Adrenal gland (tissue), 12 donors: ENCODE measurements around the gene MBOAT1. TPM values are rescaled to one million over a fixed set of nuclear protein-coding genes. Genes with fewer than 3 reads are reported as not detected.

ENCODE experiments used
- DNase-seq, 7 donors: peaks; one replicate each; pipeline ENCODE4 v3.0.0-alpha.2; 2019 to 2020
- H3K27ac ChIP-seq, 5 donors: fragments of 200-600 bp; sonication (generic) in 4 of 5; 1 replicate in 3 of 5; 2 replicates in 2 of 5; pipeline versions ENCODE4 v1.5.1 to v1.8.0; 2016 to 2020; ENCODE audit warnings: mild to moderate bottlenecking in 1 of 5
- H3K27me3 ChIP-seq: fragments of 200-600 bp; 2 replicates; pipeline ENCODE4 v1.8.0; 2021
- H3K36me3 ChIP-seq, 2 donors: fragments of 200-600 bp; replicated peaks in 1 of 2; 1 replicate in 1 of 2; 2 replicates in 1 of 2; pipeline versions ENCODE4 v1.5.1 to v1.8.0; 2018 to 2022
- H3K4me1 ChIP-seq, 2 donors: fragments of 200-600 bp; replicated peaks in 1 of 2; 1 replicate in 1 of 2; 2 replicates in 1 of 2; pipeline versions ENCODE4 v1.5.1 to v1.8.0; 2018 to 2021
- H3K4me3 ChIP-seq, 4 donors: fragments of 200-600 bp; sonication (generic) in 3 of 4; one replicate each; pipeline ENCODE4 v1.5.1; 2016 to 2018
- H3K9me3 ChIP-seq, 3 donors: fragments of 200-600 bp; sonication (generic) in 1 of 3; replicated peaks in 1 of 3; 1 replicate in 2 of 3; 2 replicates in 1 of 3; pipeline versions ENCODE4 v1.5.1 to v1.8.0; 2016 to 2021
- POLR2A ChIP-seq, 2 donors: fragments of 450-650 bp; IDR thresholded peaks; one replicate each; pipeline ENCODE4 v1.6.1; 2017; ENCODE audit warnings: antibody characterized with exemption in 2 of 2, mild to moderate bottlenecking in 2 of 2, moderate library complexity in 1 of 2
- WGBS, 4 donors: extraction: QIAGEN DNeasy Blood & Tissue Kit in 2 of 4; methylation state at CpG; one replicate each; pipeline versions ENCODE4 v1.1.5 to v1.1.7; 2013 to 2017; 5-methylcytosine and 5-hydroxymethylcytosine counted together
- intact Hi-C, 2 donors: fragments of 100-400 bp; cut with DNase I; formaldehyde crosslinking; loops; one replicate each; pipeline versions ENCODE4 v1.14.1 to v1.15.0; 2022 to 2023
- polyA plus RNA-seq, 3 donors: library from polyadenylated mRNA; stranded (reverse); fragments of 200-250 nt in 2 of 3; fragments of 350-450 nt in 1 of 3; fragmentation: Illumina TruSeq in 1 of 3; extraction: RNeasy Lipid Tissue Mini Kit (QIAGEN cat#74804) in 1 of 3; gene quantifications; one replicate each; pipeline ENCODE4 v1.2.3, GENCODE V29; 2013 to 2014
- total RNA-seq, 9 donors: library from RNA; depleted of rRNA in 4 of 9; stranded (reverse); fragments of >200 nt in 4 of 9; fragments of 120-200 nt in 1 of 9; fragmentation: NEBNext Ultra II Directional in 1 of 9; extraction: Animal tissue kit (Norgen Biotek cat#: 25700) in 1 of 9; gene quantifications; one replicate each; pipeline versions ENCODE4 v1.1.0 to v1.2.4, GENCODE V29; 2013 to 2023
- TF ChIP-seq, protein P1 (sequence below), 6 experiments: fragments of 450-650 bp in 4 of 6; fragments of 200-600 bp in 2 of 6; sonication (generic) in 1 of 6; IDR thresholded peaks; 1 replicate in 5 of 6; 2 replicates in 1 of 6; pipeline versions ENCODE4 v1.5.1 to v1.8.0; 2016 to 2021; ENCODE audit warnings: antibody characterized with exemption in 6 of 6, mild to moderate bottlenecking in 2 of 6, moderate library complexity in 1 of 6
- donor health status: healthy with polysubstance abuse.
- donor health status: Bipolar disorder and iron deficiency.
- donor health status: DM: yes; HTN: yes; CAD: no.
- donor health status: DM: no; HTN: no; CAD: no.
- donor health status: DM: no; HTN: no; CAD: no.
- donor health status: DM: yes; HTN: yes; CAD: no.

MBOAT1 gene
- total and polyA plus RNA-seq, 12 donors, result 1.5 to 18.9 (median 7.4) TPM

DNA sequence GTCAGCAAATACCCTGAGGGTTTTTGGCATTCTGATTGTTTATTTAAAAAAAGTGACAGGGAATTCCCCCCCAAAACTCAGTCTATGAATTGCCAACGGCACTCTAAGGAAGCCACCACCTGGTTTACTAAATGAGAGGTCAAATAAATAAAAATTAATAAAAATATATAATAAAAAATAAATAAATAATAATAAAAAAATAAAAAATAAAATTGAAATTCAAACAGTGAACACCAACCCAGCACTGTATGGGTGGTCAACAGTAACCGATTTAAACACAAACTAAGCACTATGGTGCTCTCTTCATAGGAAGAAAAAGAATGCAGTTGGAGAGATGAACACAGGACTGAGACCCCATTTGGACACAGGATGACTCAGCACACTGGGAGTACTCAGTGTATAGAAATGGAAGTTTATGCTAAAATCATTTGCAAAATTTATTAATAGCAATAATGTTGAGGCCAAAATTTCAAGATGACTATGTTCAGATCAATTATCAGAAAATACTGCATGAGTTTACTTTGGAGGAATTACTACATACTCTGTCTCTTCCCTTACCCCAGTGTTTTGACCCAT is 98.5 kb downstream of the MBOAT1 start:
- DNase-seq, result no peak
- H3K4me3 ChIP-seq, result no peak overlapping the region
- 92 to 98% (median 95%) methylated on average over 2 of the region's 2 CpGs for WGBS, 4 donors
- H3K27ac ChIP-seq, result no peak overlapping the region
- no peaks in the 10 kb centered on the region for H3K9me3 ChIP-seq
- H3K36me3 ChIP-seq, result no peaks in the 10 kb centered on the region
- TF ChIP-seq, protein P1, sequence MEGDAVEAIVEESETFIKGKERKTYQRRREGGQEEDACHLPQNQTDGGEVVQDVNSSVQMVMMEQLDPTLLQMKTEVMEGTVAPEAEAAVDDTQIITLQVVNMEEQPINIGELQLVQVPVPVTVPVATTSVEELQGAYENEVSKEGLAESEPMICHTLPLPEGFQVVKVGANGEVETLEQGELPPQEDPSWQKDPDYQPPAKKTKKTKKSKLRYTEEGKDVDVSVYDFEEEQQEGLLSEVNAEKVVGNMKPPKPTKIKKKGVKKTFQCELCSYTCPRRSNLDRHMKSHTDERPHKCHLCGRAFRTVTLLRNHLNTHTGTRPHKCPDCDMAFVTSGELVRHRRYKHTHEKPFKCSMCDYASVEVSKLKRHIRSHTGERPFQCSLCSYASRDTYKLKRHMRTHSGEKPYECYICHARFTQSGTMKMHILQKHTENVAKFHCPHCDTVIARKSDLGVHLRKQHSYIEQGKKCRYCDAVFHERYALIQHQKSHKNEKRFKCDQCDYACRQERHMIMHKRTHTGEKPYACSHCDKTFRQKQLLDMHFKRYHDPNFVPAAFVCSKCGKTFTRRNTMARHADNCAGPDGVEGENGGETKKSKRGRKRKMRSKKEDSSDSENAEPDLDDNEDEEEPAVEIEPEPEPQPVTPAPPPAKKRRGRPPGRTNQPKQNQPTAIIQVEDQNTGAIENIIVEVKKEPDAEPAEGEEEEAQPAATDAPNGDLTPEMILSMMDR (IDR thresholded peaks at IDR 0.05), result no peak
- TF ChIP-seq POLR2A (IDR thresholded peaks at IDR 0.05), result no peak
- intact Hi-C loops, result no loop called here
- no peaks in the 10 kb centered on the region for H3K4me1 ChIP-seq
- no peaks in the 10 kb centered on the region for H3K27me3 ChIP-seq

DNA sequence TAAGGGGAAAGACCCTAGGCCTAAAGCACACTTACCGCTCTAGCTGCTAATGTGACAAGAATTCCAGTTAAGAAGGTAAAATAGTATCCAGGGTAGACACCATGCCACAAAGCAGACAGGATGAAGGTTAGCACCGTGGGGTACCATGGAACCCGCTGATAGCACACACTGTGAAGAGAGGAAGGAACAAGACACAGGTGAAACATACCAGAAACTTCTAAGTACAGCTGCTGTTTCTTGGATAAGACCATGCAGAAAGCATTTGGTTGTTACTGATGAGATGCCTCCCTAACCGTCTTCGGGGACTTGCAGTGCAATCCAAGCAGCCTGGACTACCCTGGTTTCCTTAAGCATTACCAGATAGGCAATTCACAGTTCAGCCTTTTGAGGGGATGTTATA is 99.4 kb downstream of the MBOAT1 start:
- Histone ChIP-seq H3K27ac (no peak overlapping the region), H3K4me1 (no peaks in the 10 kb centered on the region), H3K9me3 (no peaks in the 10 kb centered on the region), H3K4me3 (no peak overlapping the region), H3K27me3 (no peaks in the 10 kb centered on the region), H3K36me3 (no peaks in the 10 kb centered on the region)
- intact Hi-C loops, result no loop called here
- DNase-seq, result no peak
- 95 to 98% (median 97%) methylated on average over 5 of the region's 5 CpGs for WGBS, 4 donors
- no peak for TF ChIP-seq POLR2A (IDR thresholded peaks at IDR 0.05)
- TF ChIP-seq, protein P1 (IDR thresholded peaks at IDR 0.05), result no peak

GRCh38 chr6:20112241-20112640 is 100.0 kb downstream of the MBOAT1 start:
- no peaks in the 10 kb centered on the region for H3K4me1 ChIP-seq
- no peak for DNase-seq
- H3K36me3 ChIP-seq, result no peaks in the 10 kb centered on the region
- TF ChIP-seq, protein P1 (IDR thresholded peaks at IDR 0.05), result no peak
- TF ChIP-seq POLR2A (IDR thresholded peaks at IDR 0.05), result no peak
- no peak overlapping the region for H3K27ac ChIP-seq
- no peaks in the 10 kb centered on the region for H3K27me3 ChIP-seq
- no peak overlapping the region for H3K4me3 ChIP-seq
- WGBS, 4 donors, result 84 to 90% (median 87%) methylated on average over 5 of the region's 5 CpGs
- intact Hi-C loops, result no loop called here
- no peaks in the 10 kb centered on the region for H3K9me3 ChIP-seq

DNA sequence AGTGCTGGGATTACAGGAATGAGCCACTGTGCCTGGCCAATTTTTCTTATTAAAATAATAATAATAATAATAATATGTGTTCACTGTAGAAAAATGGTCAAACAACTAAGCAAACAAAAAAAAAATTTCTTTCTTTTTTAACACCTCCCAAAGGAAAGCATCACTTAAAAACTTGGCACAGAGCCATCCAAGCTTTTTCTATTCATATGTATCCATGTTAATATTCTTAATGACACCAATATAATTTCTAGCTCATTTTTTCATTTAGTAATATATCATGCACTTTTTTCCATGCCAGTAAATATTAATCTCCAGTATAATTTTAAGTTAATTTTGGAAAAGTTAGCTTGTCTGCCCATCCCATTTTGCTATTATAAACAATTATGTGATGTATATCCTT is 101.8 kb downstream of the MBOAT1 start:
- Histone ChIP-seq H3K27ac (no peak overlapping the region), H3K9me3 (no peaks in the 10 kb centered on the region), H3K36me3 (no peaks in the 10 kb centered on the region), H3K4me1 (no peaks in the 10 kb centered on the region), H3K4me3 (no peak overlapping the region), H3K27me3 (no peaks in the 10 kb centered on the region)
- intact Hi-C loops, result no loop called here
- TF ChIP-seq POLR2A (IDR thresholded peaks at IDR 0.05), result no peak
- TF ChIP-seq, protein P1 (IDR thresholded peaks at IDR 0.05), result no peak
- no peak for DNase-seq
